IMR-90 (cell line): ENCODE results near the gene TRIM37.

Experiments
- FOS ChIP-seq: fragments of 150-350 bp; IDR thresholded peaks from 2 replicates; pipeline ENCODE4 v1.6.1; 2016; ENCODE audit warnings: low read depth, low read length
- MXI1 ChIP-seq: IDR thresholded peaks from 2 replicates; pipeline ENCODE4 v1.6.1; 2012; ENCODE audit warnings: low read depth, mild to moderate bottlenecking, low read length, moderate library complexity, borderline replicate concordance
- POLR2A ChIP-seq: IDR thresholded peaks from 2 replicates; pipeline ENCODE4 v1.6.1; 2012; ENCODE audit warnings: mild to moderate bottlenecking, low read depth, low read length
- RAD21 ChIP-seq: IDR thresholded peaks from 2 replicates; pipeline ENCODE4 v1.6.1; 2012; ENCODE audit warnings: low read length, improper control_type of control experiment
- SMC3 ChIP-seq: fragments of 150-350 bp; IDR thresholded peaks from 2 replicates; pipeline ENCODE4 v1.6.1; 2016; ENCODE audit warnings: low read depth, mild to moderate bottlenecking, antibody characterized with exemption, low read length, moderate library complexity
- TF ChIP-seq, protein P1 (sequence below): conservative IDR thresholded peaks from 2 replicates; pipeline ENCODE4 v1.5.1; 2012; ENCODE audit warnings: mild to moderate bottlenecking, low read depth, low read length, improper control_type of control experiment

DNA sequence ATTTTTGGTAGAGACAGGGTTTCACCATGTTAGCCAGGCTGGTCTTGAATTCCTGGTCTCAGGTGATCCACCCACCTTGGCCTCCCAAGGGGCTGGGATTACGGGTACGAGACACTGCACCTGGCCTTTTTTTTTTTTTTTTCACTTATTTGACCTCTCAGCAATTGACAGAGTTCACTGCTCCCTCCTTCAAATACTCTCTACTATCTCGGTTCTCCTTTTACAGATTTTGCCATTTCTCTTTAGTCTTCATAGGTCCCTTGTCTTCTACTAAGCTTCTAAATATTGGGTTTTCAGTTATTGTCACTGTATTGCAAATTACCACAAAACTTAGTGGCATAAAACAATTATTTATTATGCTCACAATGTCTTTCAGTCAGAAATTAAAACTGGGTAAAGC lies 159.3 kb downstream of the TRIM37 start:
- TF ChIP-seq POLR2A (no peak), SMC3 (no peak), FOS (no peak), MXI1 (no peak), RAD21 (no peak)
- TF ChIP-seq, protein P1, sequence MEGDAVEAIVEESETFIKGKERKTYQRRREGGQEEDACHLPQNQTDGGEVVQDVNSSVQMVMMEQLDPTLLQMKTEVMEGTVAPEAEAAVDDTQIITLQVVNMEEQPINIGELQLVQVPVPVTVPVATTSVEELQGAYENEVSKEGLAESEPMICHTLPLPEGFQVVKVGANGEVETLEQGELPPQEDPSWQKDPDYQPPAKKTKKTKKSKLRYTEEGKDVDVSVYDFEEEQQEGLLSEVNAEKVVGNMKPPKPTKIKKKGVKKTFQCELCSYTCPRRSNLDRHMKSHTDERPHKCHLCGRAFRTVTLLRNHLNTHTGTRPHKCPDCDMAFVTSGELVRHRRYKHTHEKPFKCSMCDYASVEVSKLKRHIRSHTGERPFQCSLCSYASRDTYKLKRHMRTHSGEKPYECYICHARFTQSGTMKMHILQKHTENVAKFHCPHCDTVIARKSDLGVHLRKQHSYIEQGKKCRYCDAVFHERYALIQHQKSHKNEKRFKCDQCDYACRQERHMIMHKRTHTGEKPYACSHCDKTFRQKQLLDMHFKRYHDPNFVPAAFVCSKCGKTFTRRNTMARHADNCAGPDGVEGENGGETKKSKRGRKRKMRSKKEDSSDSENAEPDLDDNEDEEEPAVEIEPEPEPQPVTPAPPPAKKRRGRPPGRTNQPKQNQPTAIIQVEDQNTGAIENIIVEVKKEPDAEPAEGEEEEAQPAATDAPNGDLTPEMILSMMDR, result no peak
